Keratinocyte (primary cell): ENCODE measurements around the gene TBC1D9B. TPM values are rescaled to one million over a fixed set of nuclear protein-coding genes. Genes with fewer than 3 reads are reported as not detected.

Source experiments
- DNase-seq: peaks from one replicate; pipeline ENCODE4 v3.0.0-alpha.2; 2011; ENCODE audit warnings: low read depth, missing footprints, low spot score
- FAIRE-seq: peaks from 2 replicates; lab custom pipeline; 2011; peaks lifted over from hg19 to GRCh38; lab: Jason Lieb, UNC
- H2AFZ ChIP-seq: 2 replicates; pipeline ENCODE4 v1.6.0; 2012; ENCODE audit warnings: low read length, control low read depth, inconsistent platforms; ENCODE audit not compliant: control insufficient read depth
- H3K27ac ChIP-seq: 2 replicates; pipeline ENCODE4 v1.5.1; 2011; ENCODE audit warnings: low read length; ENCODE audit not compliant: control insufficient read depth, insufficient read depth
- H3K27me3 ChIP-seq: 3 replicates; pipeline ENCODE4 v1.6.0; 2011; ENCODE audit warnings: low read length; ENCODE audit not compliant: control insufficient read depth, insufficient read depth; ENCODE audit errors: extremely low read depth
- H3K36me3 ChIP-seq, 2 experiments: 2 replicates in 1 of 2; 3 replicates in 1 of 2; pipeline ENCODE4 v1.5.1; 2011; ENCODE audit warnings: low read length in 2 of 2, mild to moderate bottlenecking in 1 of 2; ENCODE audit not compliant: control insufficient read depth in 2 of 2, insufficient read depth in 2 of 2; ENCODE audit errors: extremely low read depth in 1 of 2
- H3K4me1 ChIP-seq: 3 replicates; pipeline ENCODE4 v1.5.1; 2011; ENCODE audit warnings: low read length; ENCODE audit not compliant: control insufficient read depth, insufficient read depth; ENCODE audit errors: extremely low read depth
- H3K4me2 ChIP-seq: 3 replicates; pipeline ENCODE4 v1.6.0; 2011; ENCODE audit warnings: low read depth, low read length; ENCODE audit not compliant: control insufficient read depth, insufficient read depth; ENCODE audit errors: extremely low read depth
- H3K4me3 ChIP-seq, 3 experiments: fragments of 200-600 bp in 1 of 3; sonication (generic) in 1 of 3; 2 replicates in 2 of 3; 3 replicates in 1 of 3; pipeline ENCODE4 v1.5.1; 2011 to 2016; ENCODE audit warnings: low read length in 3 of 3, mild to moderate bottlenecking in 3 of 3, control low read depth in 2 of 3, inconsistent platforms in 1 of 3, low read depth in 1 of 3, mixed read lengths in 1 of 3, mixed run types in 1 of 3, moderate library complexity in 1 of 3; ENCODE audit not compliant: control insufficient read depth in 2 of 3, insufficient read depth in 2 of 3; ENCODE audit errors: extremely low read depth in 1 of 3
- H3K79me2 ChIP-seq: 2 replicates; pipeline ENCODE4 v1.6.0; 2012; ENCODE audit warnings: low read length; ENCODE audit not compliant: control insufficient read depth, insufficient read depth
- H3K9ac ChIP-seq: 3 replicates; pipeline ENCODE4 v1.6.0; 2011; ENCODE audit warnings: low read length; ENCODE audit not compliant: control insufficient read depth, insufficient read depth; ENCODE audit errors: extremely low read depth
- H3K9me1 ChIP-seq: 3 replicates; pipeline ENCODE4 v1.6.0; 2011; ENCODE audit warnings: low read length; ENCODE audit not compliant: control insufficient read depth, insufficient read depth; ENCODE audit errors: extremely low read depth
- H3K9me3 ChIP-seq: 2 replicates; pipeline ENCODE4 v1.5.1; 2012; ENCODE audit warnings: low read depth, low read length; ENCODE audit not compliant: control insufficient read depth
- H4K20me1 ChIP-seq: 3 replicates; pipeline ENCODE4 v1.6.0; 2011; ENCODE audit warnings: low read length; ENCODE audit not compliant: control insufficient read depth, insufficient read depth; ENCODE audit errors: extremely low read depth
- CTCF ChIP-seq, 3 experiments: IDR thresholded peaks in 1 of 3; conservative IDR thresholded peaks in 1 of 3; optimal IDR thresholded peaks in 1 of 3; 2 replicates in 2 of 3; 3 replicates in 1 of 3; pipeline versions ENCODE3 to v1.5.1; 2011; ENCODE audit warnings: low read length in 3 of 3, mild to moderate bottlenecking in 3 of 3, moderate library complexity in 2 of 3, control low read depth in 1 of 3, inconsistent platforms in 1 of 3; ENCODE audit not compliant: insufficient read depth in 2 of 3; ENCODE audit errors: extremely low read depth in 1 of 3
- EZH2 ChIP-seq: IDR thresholded peaks from one replicate; pipeline ENCODE4 v1.6.1; 2012; ENCODE audit warnings: inconsistent platforms, mild to moderate bottlenecking, low read length, moderate library complexity
- dilution Hi-C: fragments of 300-500 bp; cut with MboI; formaldehyde crosslinking; loops from one replicate; pipeline ENCODE4 v1.7.0; 2020; ENCODE audit warnings: low sequenced_read_pairs; ENCODE audit not compliant: extremely low pct_ligation_motif_present
- polyA plus RNA-seq, 5 experiments: library from polyadenylated mRNA; depleted of rRNA in 3 of 5; stranded (reverse) in 3 of 5; stranded (forward) in 1 of 5; unstranded in 1 of 5; fragments of >200 nt; gene quantifications; 1 replicate in 1 of 5; 2 replicates in 3 of 5; 3 replicates in 1 of 5; pipeline versions ENCODE4 v1.2.1 to v1.2.3, GENCODE V29; 2011 to 2012; ENCODE audit warnings: missing spikeins in 2 of 5, low read depth in 1 of 5, low replicate concordance in 1 of 5

Gene TBC1D9B
- polyA plus RNA-seq, 1 donor (not counting 4 experiments of a cell fraction or from before 2014, with no cell fraction given) = 51.4 TPM

- TF ChIP-seq CTCF (optimal IDR thresholded peaks at IDR 0.05 in 1 of 3, IDR thresholded peaks at IDR 0.05 in 1 of 3, conservative IDR thresholded peaks at IDR 0.05 in 1 of 3; ENCODE audit: extremely low read depth in 1 of 3, insufficient read depth in 2 of 3, low read length in 3 of 3) (no peak), EZH2 (no peak)
- H3K4me2 ChIP-seq = no peak overlapping the region
- dilution Hi-C loops = no loop called here
- H2AFZ ChIP-seq = no peak overlapping the region
- H3K4me3 ChIP-seq = no peak overlapping the region
- H3K27me3 ChIP-seq = no peaks in the 10 kb centered on the region
- no peak overlapping the region for H3K27ac ChIP-seq
- H3K9me1 ChIP-seq = no peaks in the 10 kb centered on the region
- H3K9me3 ChIP-seq = no peaks in the 10 kb centered on the region
- no peak overlapping the region for H3K9ac ChIP-seq
- H3K4me1 ChIP-seq = no peaks in the 10 kb centered on the region
- H4K20me1 ChIP-seq = no peaks in the 10 kb centered on the region
- no peak for DNase-seq
- H3K36me3 ChIP-seq = peaks cover 17 to 43% of the 10 kb centered on the region in 2 experiments
- no peaks in the 10 kb centered on the region for H3K79me2 ChIP-seq
- FAIRE-seq = no peak
Measured at GRCh38 chr5:179876610-179876952, 31.1 kb downstream of the TBC1D9B start.

GRCh38 chr5:179875741-179876609, 31.7 kb downstream of the TBC1D9B start:
- H3K4me3 ChIP-seq = no peak overlapping the region
- no peak overlapping the region for H3K4me2 ChIP-seq
- H3K79me2 ChIP-seq = no peaks in the 10 kb centered on the region
- no peak overlapping the region for H2AFZ ChIP-seq
- no peaks in the 10 kb centered on the region for H3K27me3 ChIP-seq
- no peak for FAIRE-seq
- no peak overlapping the region for H3K9ac ChIP-seq
- H3K9me3 ChIP-seq = no peaks in the 10 kb centered on the region
- no peaks in the 10 kb centered on the region for H4K20me1 ChIP-seq
- H3K36me3 ChIP-seq = peaks cover 21 to 46% of the 10 kb centered on the region in 2 experiments
- no peaks in the 10 kb centered on the region for H3K9me1 ChIP-seq
- TF ChIP-seq EZH2 = no peak
- TF ChIP-seq CTCF (optimal IDR thresholded peaks at IDR 0.05 in 1 of 3, IDR thresholded peaks at IDR 0.05 in 1 of 3, conservative IDR thresholded peaks at IDR 0.05 in 1 of 3; ENCODE audit: extremely low read depth in 1 of 3, insufficient read depth in 2 of 3, low read length in 3 of 3) = no peak
- no peaks in the 10 kb centered on the region for H3K4me1 ChIP-seq
- dilution Hi-C loops = no loop called here
- H3K27ac ChIP-seq = no peak overlapping the region
- no peak for DNase-seq
